VCaP (cell line): ENCODE data around the gene OOEP.

Source experiments
- H3K27ac ChIP-seq: fragments of 450-650 bp; 2 replicates; pipeline ENCODE4 v1.5.1; 2017
- CTCF ChIP-seq: fragments of 450-650 bp; conservative IDR thresholded peaks from 2 replicates; pipeline ENCODE4 v1.5.1; 2017; ENCODE audit warnings: mild to moderate bottlenecking, moderate library complexity

The OOEP gene

GRCh38 chr6:73364549-73364948 lies 5.1 kb downstream of the OOEP start:
- no peak overlapping the region for H3K27ac ChIP-seq
- no peak for TF ChIP-seq CTCF

DNA sequence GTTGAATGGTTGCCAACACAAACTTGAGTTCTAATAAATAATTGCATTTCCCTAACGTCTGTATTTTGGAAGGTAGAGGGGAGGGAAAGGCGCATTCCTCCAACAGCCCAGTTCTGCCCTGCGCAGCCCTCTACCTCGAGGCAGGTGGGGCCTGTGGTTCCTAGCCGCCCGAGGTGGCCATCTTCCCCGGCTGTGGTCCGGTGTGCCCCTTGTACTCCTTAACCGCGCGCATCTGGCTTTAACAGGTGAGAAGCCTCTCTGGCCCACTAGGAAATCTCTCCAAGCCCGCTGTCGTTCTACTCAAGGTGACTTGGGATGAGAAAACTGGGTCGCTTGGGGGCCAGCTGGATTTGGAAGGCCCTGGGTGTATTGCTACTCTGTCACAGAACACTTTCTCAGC lies 5.6 kb downstream of the OOEP start:
- H3K27ac ChIP-seq: no peak overlapping the region
- TF ChIP-seq CTCF: no peak

- no peak for TF ChIP-seq CTCF
- no peak overlapping the region for H3K27ac ChIP-seq
Measured at GRCh38 chr6:73363537-73363875, 6.2 kb downstream of the OOEP start.

GRCh38 chr6:73362869-73363536 lies 6.7 kb downstream of the OOEP start:
- no peak for TF ChIP-seq CTCF
- H3K27ac ChIP-seq: no peak overlapping the region

DNA sequence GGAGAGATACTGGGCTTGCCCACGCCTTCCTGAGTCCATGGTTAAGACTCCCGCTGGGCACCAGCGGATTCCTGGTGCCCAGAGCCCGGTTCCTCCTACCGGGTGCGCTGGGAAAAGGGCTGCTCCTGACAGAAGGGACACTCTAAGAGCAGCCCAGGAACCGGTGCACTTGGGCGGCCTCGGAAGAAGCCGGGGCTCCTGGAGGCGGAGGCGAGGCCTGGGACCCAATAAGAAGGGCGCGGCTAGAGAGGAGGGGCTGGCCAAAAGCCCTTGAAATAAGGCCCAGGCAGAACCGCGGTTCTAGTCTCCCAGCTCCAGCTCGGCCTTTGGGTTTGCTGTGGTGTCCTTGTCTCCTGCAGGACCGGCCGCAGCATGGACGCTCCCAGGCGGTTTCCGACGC lies 7.3 kb downstream of the OOEP start, which contains the start of gene KHDC3L:
Gene KHDC3L (plus strand): TSS at position 301 of the 400 bp plus-strand sequence. CDS start 72 bp downstream, at position 373.
- no peak for TF ChIP-seq CTCF
- no peak within 1 kb of the TSS for H3K27ac ChIP-seq

DNA sequence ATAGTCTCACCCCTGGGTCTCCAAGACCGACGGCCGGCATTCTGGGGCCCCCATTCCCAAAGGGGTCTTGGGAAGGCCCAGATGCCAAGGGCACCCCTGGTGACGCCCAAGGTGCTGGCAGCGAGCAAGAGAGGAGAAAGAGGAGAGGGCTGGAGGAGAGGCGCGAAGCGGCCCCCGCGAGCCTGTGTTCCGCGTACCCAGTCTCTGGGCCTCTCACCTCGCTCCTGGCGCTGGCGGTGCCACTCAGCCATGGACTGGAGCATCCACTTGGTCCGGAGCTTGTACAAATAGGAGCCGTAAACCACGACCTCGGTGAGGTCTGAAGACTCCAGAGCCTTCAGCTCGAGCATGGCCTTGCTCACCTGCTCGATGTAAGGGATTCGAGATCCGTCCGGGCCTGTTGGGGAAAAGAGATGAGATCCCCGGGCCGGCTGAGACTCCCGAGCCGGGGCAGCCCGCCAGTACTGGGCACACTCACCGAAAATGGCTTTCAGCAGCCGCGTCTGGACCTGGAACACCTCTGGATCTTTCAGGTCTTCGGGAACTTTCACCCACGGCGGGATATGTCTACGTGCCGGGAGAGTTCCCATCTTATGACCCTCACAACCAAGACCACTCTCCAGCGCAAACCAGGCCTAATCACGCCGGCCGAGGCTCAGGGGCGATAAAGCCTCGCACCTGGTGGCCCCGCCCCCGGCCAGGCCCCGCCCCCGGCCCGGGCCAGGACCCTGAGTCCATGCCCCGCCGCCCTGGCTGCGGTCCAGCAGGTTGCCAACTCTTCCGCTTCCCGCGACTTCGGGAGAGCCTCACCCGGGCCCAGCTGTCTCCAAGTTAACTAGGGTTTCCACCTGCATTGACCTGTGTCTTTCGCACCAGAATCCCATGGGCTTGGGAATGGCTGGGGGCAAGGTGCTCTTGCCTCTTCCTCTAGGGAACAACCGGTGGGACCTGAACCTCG lies 15.8 kb downstream of the OOEP start, which contains the start of gene DPPA5:
Gene DPPA5 (minus strand): TSS at position 641 of the 958 bp plus-strand sequence. CDS start 51 bp downstream, at position 590.
- no peak within 1 kb of the TSS for H3K27ac ChIP-seq
- no peak for TF ChIP-seq CTCF

DNA sequence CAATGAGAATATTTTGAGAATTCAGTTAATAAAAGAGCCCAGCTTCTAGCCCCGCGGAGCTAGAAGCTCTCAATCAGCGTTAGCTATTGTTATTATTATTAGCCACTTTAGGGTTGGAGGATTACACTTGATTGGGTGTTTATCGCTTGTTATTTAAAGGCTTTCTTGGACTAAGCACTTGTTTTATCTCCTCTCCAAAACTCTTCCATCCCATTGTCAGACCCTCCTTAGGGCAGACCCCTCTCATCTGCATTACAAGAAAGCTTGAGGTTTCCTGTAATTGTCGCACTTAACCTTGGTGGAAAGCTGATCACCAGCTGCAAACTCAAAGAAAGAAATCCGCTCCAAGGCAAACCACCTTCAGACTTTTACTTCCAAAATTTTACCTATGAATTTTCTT lies 20.4 kb downstream of the OOEP start:
- TF ChIP-seq CTCF: no peak

More for the DNA sequence above, 20.4 kb downstream of the OOEP start:
- no peak overlapping the region for H3K27ac ChIP-seq
